ENCODE results near the gene DNAH17. TPM values are rescaled to one million over a fixed set of nuclear protein-coding genes. Genes with fewer than 3 reads are reported as not detected.

Gene DNAH17
- total and polyA plus RNA-seq, 2 donors (not counting 1 experiment from before 2014, with no cell fraction given): 0.01 to 0.12 TPM

GRCh38 chr17:78595135-78595810, 18.1 kb upstream of the DNAH17 start:
- Histone ChIP-seq H4K20me1 (ENCODE audit: control insufficient read depth, insufficient read depth, low read length, poor library complexity, severe bottlenecking) (no peaks in the 10 kb centered on the region), H3K27ac (ENCODE audit: low read length in 2 of 2) (no peak overlapping the region), H3K79me2 (ENCODE audit: control insufficient read depth, insufficient read depth, low read length) (no peaks in the 10 kb centered on the region), H3K4me2 (replicated peaks; ENCODE audit: low read depth, low read length, poor library complexity, severe bottlenecking) (no peak overlapping the region), H3K9me3 (ENCODE audit: control extremely low read depth in 1 of 3, control insufficient read depth in 2 of 3, insufficient read depth in 1 of 3, low read length in 2 of 3) (no peaks in the 10 kb centered on the region), H3K9ac (ENCODE audit: low read length) (no peak overlapping the region), H2AFZ (ENCODE audit: insufficient read depth, low read depth, low read length, poor library complexity, severe bottlenecking) (no peak overlapping the region), H3K4me3 (ENCODE audit: control extremely low read depth in 1 of 5, extremely low read depth in 1 of 5, insufficient read depth in 1 of 5, low read depth in 2 of 5, low read length in 4 of 5) (no peak overlapping the region), H3K4me1 (ENCODE audit: control insufficient read depth in 2 of 2, insufficient read depth in 2 of 2, low read length in 2 of 2) (peaks cover 5 to 7% of the 10 kb centered on the region in 2 donors), H3K36me3 (replicated peaks in 1 of 2; ENCODE audit: control extremely low read depth in 1 of 2, control insufficient read depth in 1 of 2, extremely low read depth in 1 of 2, insufficient read depth in 2 of 2, low read length in 1 of 2) (no peaks in the 10 kb centered on the region), H3K27me3 (replicated peaks in 1 of 4; ENCODE audit: control extremely low read depth in 1 of 4, control insufficient read depth in 3 of 4, insufficient read depth in 4 of 4, low read length in 3 of 4) (peaks cover 0 to 13% (median 5%) of the 10 kb centered on the region in 4 experiments)
- no peaks in the 10 kb centered on the region for H3K9me3 Mint-ChIP-seq (ENCODE audit: insufficient read depth)
- no peak for DNase-seq
- intact Hi-C loops (cut with micrococcal nuclease): no loop called here
- ChIA-PET CTCF (interaction anchor here (1.1 kb wide), 1 partner anchor 1539 kb away, joined by 4 read pairs; no protein-coding TSS in a partner anchor), POLR2A (interaction anchor here (0.6 kb wide), 1 partner anchor 40 kb away, joined by 4 read pairs; no protein-coding TSS in a partner anchor)
- peaks cover 6% of the 10 kb centered on the region for H3K4me1 Mint-ChIP-seq
- TF ChIP-seq EZH2 (IDR thresholded peaks at IDR 0.05; ENCODE audit: borderline replicate concordance, insufficient read depth, low read depth, low read length, poor library complexity, severe bottlenecking): no peak
- no peak for TF ChIP-seq CTCF (IDR thresholded peaks at IDR 0.05)
- H3K27me3 Mint-ChIP-seq: peaks cover 47% of the 10 kb centered on the region
- H3K4me3 Mint-ChIP-seq: no peak overlapping the region
- H3K27ac Mint-ChIP-seq: no peak overlapping the region
- no peak for ATAC-seq (ENCODE audit: low read depth)
- WGBS (ENCODE audit: insufficient coverage): 93% methylated on average over 9 of the region's 9 CpGs

DNA sequence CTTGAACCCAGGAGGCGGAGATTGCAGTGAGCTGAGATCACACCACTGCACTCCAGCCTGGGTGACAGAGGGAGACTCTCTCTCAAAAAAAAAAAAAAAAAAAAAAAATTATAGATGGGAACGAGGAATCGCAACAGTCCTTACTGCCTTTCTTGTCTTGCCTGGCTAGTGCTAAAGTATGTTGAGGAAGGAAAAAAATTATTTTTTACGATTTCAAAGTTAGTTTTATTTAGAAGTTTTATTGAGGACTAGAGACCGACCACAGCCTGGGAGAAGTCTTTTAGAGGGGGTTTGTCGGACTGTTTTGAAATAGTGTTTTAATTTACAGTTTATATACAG, 15.8 kb upstream of the DNAH17 start:
- Histone ChIP-seq H4K20me1 (ENCODE audit: control insufficient read depth, insufficient read depth, low read length, poor library complexity, severe bottlenecking) (no peaks in the 10 kb centered on the region), H3K79me2 (ENCODE audit: control insufficient read depth, insufficient read depth, low read length) (no peaks in the 10 kb centered on the region), H2AFZ (ENCODE audit: insufficient read depth, low read depth, low read length, poor library complexity, severe bottlenecking) (no peak overlapping the region), H3K27me3 (replicated peaks in 1 of 4; ENCODE audit: control extremely low read depth in 1 of 4, control insufficient read depth in 3 of 4, insufficient read depth in 4 of 4, low read length in 3 of 4) (peaks cover 0 to 12% (median 5%) of the 10 kb centered on the region in 4 experiments), H3K27ac (ENCODE audit: low read length in 2 of 2) (no peak overlapping the region), H3K9me3 (ENCODE audit: control extremely low read depth in 1 of 3, control insufficient read depth in 2 of 3, insufficient read depth in 1 of 3, low read length in 2 of 3) (no peaks in the 10 kb centered on the region), H3K4me1 (ENCODE audit: control insufficient read depth in 2 of 2, insufficient read depth in 2 of 2, low read length in 2 of 2) (peaks cover 5 to 7% of the 10 kb centered on the region in 2 donors), H3K36me3 (replicated peaks in 1 of 2; ENCODE audit: control extremely low read depth in 1 of 2, control insufficient read depth in 1 of 2, extremely low read depth in 1 of 2, insufficient read depth in 2 of 2, low read length in 1 of 2) (no peaks in the 10 kb centered on the region), H3K4me3 (ENCODE audit: control extremely low read depth in 1 of 5, extremely low read depth in 1 of 5, insufficient read depth in 1 of 5, low read depth in 2 of 5, low read length in 4 of 5) (no peak overlapping the region), H3K4me2 (replicated peaks; ENCODE audit: low read depth, low read length, poor library complexity, severe bottlenecking) (no peak overlapping the region), H3K9ac (ENCODE audit: low read length) (no peak overlapping the region)
- intact Hi-C loops (cut with micrococcal nuclease): no loop called here
- H3K4me3 Mint-ChIP-seq: no peak overlapping the region
- H3K9me3 Mint-ChIP-seq (ENCODE audit: insufficient read depth): no peaks in the 10 kb centered on the region
- no peak for ATAC-seq (ENCODE audit: low read depth)
- no peak overlapping the region for H3K27ac Mint-ChIP-seq
- POLR2A ChIA-PET: no interaction called here
- peaks cover 6% of the 10 kb centered on the region for H3K4me1 Mint-ChIP-seq
- H3K27me3 Mint-ChIP-seq: peaks cover 38% of the 10 kb centered on the region
- DNase-seq: no peak
- TF ChIP-seq EZH2 (IDR thresholded peaks at IDR 0.05; ENCODE audit: borderline replicate concordance, insufficient read depth, low read depth, low read length, poor library complexity, severe bottlenecking) (no peak), CTCF (IDR thresholded peaks at IDR 0.05) (no peak)
- 95% methylated on average over 4 of the region's 6 CpGs for WGBS (ENCODE audit: insufficient coverage)
- CTCF ChIA-PET: no interaction called here
